Parathyroid adenoma (tissue), 2 donors: ENCODE results near the gene RANBP3.

Experiments used
- H2AFZ ChIP-seq: fragments of 300-600 bp; sonication (generic); one replicate; pipeline ENCODE4 v1.7.0; 2017; ENCODE audit warnings: antibody characterized with exemption, mild to moderate bottlenecking
- H3K27ac ChIP-seq: fragments of 300-600 bp; sonication (generic); one replicate; pipeline ENCODE4 v1.7.0; 2017
- H3K27me3 ChIP-seq: fragments of 300-600 bp; sonication (generic); one replicate; pipeline ENCODE4 v1.7.0; 2017; ENCODE audit warnings: low read length; ENCODE audit not compliant: control insufficient read depth, insufficient read depth
- H3K36me3 ChIP-seq: fragments of 300-600 bp; sonication (generic); one replicate; pipeline ENCODE4 v1.7.0; 2017; ENCODE audit warnings: low read length; ENCODE audit not compliant: control insufficient read depth, insufficient read depth
- H3K4me1 ChIP-seq: fragments of 300-600 bp; sonication (generic); one replicate; pipeline ENCODE4 v1.7.0; 2017; ENCODE audit warnings: control low read depth
- H3K4me2 ChIP-seq: fragments of 300-600 bp; sonication (generic); one replicate; pipeline ENCODE4 v1.7.0; 2017; ENCODE audit warnings: low read length
- H3K4me3 ChIP-seq: fragments of 300-600 bp; sonication (generic); one replicate; pipeline ENCODE4 v1.7.0; 2017; ENCODE audit warnings: low read depth, low read length
- H3K79me2 ChIP-seq: fragments of 300-600 bp; sonication (generic); one replicate; pipeline ENCODE4 v1.7.0; 2017; ENCODE audit warnings: control low read depth
- H3K9ac ChIP-seq: fragments of 300-600 bp; sonication (generic); one replicate; pipeline ENCODE4 v1.7.0; 2017; ENCODE audit warnings: mild to moderate bottlenecking
- H3K9me3 ChIP-seq: fragments of 300-600 bp; sonication (generic); one replicate; pipeline ENCODE4 v1.7.0; 2017; ENCODE audit warnings: low read length; ENCODE audit not compliant: control insufficient read depth
- TF ChIP-seq, protein P1 (sequence below): fragments of 300-600 bp; sonication (generic); IDR thresholded peaks from one replicate; pipeline ENCODE4 v1.7.0; 2017; ENCODE audit warnings: antibody characterized with exemption, mild to moderate bottlenecking
- donor health status: primary hyperparathyroidism.

RANBP3 gene

DNA sequence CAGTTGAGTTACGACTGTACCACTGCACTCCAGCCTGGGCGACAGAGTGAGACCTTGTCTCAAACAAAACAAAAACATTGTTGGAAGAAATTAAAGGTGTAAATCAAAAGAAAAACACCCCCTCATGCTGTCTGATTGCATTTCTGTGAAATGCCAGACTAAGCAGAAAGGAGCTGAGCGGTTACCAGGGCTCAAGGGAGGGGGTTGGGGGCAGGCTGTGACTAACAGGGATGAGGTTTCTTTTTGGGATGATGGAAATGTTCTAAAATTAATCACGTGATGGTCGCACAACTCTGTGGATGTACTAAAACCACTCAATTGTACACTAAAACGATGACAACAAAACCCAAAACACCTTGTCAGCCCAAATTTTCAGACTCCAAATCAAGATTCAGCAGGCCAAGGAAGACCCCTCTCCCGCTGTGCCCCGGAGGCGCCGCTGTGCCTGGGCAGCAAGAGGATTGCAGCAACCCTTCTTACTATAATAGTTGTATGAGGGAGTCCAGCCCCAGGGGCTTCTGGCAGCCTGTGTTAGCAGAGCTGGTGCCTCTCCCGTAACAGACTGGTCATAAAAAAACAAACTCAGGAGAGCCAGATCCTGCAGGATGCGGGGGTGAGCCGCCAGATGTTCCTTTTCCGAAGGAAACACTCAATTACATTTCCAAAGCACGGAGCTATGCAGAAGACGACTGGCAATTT is 43.0 kb downstream of the RANBP3 start:
- TF ChIP-seq, protein P1, sequence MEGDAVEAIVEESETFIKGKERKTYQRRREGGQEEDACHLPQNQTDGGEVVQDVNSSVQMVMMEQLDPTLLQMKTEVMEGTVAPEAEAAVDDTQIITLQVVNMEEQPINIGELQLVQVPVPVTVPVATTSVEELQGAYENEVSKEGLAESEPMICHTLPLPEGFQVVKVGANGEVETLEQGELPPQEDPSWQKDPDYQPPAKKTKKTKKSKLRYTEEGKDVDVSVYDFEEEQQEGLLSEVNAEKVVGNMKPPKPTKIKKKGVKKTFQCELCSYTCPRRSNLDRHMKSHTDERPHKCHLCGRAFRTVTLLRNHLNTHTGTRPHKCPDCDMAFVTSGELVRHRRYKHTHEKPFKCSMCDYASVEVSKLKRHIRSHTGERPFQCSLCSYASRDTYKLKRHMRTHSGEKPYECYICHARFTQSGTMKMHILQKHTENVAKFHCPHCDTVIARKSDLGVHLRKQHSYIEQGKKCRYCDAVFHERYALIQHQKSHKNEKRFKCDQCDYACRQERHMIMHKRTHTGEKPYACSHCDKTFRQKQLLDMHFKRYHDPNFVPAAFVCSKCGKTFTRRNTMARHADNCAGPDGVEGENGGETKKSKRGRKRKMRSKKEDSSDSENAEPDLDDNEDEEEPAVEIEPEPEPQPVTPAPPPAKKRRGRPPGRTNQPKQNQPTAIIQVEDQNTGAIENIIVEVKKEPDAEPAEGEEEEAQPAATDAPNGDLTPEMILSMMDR, result no peak
- peaks cover 29% of the 10 kb centered on the region for H3K79me2 ChIP-seq
- H3K27ac ChIP-seq, result no peak overlapping the region
- no peak overlapping the region for H2AFZ ChIP-seq
- H3K9ac ChIP-seq, result no peak overlapping the region
- no peaks in the 10 kb centered on the region for H3K27me3 ChIP-seq
- H3K4me1 ChIP-seq, result no peaks in the 10 kb centered on the region
- H3K9me3 ChIP-seq, result no peaks in the 10 kb centered on the region
- no peaks in the 10 kb centered on the region for H3K36me3 ChIP-seq
- no peak overlapping the region for H3K4me3 ChIP-seq
- no peak overlapping the region for H3K4me2 ChIP-seq

DNA sequence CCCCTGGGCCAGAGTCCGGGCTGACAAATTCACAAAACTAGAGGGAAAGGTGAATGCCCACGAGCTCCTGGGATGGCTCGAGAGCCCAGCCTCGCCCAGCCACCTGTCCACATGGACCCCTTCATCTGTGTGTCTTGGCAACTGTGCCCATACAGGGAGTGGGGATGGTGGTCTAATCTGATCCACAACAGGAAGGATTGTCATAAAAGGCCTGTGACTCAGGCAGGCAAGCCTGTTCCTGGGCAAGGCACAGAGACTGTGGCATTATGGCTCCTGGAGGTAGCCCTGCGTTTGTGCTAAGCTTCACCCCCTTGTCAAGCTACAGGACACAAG is 43.9 kb downstream of the RANBP3 start:
- no peak overlapping the region for H3K27ac ChIP-seq
- TF ChIP-seq, protein P1, result no peak
- H3K9ac ChIP-seq, result no peak overlapping the region
- H3K79me2 ChIP-seq, result peaks cover 24% of the 10 kb centered on the region
- no peak overlapping the region for H3K4me2 ChIP-seq
- no peak overlapping the region for H2AFZ ChIP-seq
- no peaks in the 10 kb centered on the region for H3K27me3 ChIP-seq
- no peaks in the 10 kb centered on the region for H3K36me3 ChIP-seq
- H3K4me1 ChIP-seq, result no peaks in the 10 kb centered on the region
- H3K9me3 ChIP-seq, result no peaks in the 10 kb centered on the region
- H3K4me3 ChIP-seq, result no peak overlapping the region

DNA sequence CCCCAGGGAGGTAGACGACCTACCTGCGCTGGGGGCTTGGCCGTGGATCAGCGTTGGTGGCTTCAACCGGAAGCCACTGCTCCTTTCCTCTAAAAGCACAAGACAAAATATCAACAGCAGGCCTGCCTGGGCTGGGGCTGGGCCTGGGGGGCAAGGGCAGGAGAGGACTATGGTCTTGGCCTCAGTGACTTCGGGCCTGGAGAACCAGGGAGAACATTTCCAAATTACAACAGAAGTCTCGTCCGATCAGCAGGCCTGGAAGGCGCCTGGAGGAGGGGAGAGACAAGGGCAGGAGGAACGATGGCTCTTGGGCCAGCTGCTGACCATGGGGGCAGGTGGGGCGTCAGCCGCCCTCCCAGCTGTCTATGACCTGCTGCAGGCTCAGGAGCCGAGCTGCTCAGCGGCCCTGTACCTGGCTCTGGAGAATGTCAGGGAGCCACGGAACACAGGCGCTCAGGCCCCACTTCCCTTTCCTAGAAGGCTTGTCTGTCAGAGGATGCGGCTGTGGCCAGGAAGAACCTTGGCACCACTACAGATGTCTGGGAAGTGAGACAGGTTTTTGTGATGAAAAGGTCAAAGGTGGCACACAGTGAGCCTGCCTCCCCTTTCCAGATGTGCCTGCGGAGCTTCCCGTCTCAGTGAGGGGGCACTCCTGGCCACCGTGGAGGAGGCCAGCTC is 44.4 kb downstream of the RANBP3 start:
- Histone ChIP-seq H3K9me3 (no peaks in the 10 kb centered on the region), H3K79me2 (peaks cover 21% of the 10 kb centered on the region), H2AFZ (no peak overlapping the region), H3K27ac (no peak overlapping the region), H3K4me3 (no peak overlapping the region), H3K4me2 (no peak overlapping the region), H3K36me3 (no peaks in the 10 kb centered on the region), H3K9ac (no peak overlapping the region), H3K4me1 (no peaks in the 10 kb centered on the region), H3K27me3 (no peaks in the 10 kb centered on the region)
- TF ChIP-seq, protein P1, result no peak

DNA sequence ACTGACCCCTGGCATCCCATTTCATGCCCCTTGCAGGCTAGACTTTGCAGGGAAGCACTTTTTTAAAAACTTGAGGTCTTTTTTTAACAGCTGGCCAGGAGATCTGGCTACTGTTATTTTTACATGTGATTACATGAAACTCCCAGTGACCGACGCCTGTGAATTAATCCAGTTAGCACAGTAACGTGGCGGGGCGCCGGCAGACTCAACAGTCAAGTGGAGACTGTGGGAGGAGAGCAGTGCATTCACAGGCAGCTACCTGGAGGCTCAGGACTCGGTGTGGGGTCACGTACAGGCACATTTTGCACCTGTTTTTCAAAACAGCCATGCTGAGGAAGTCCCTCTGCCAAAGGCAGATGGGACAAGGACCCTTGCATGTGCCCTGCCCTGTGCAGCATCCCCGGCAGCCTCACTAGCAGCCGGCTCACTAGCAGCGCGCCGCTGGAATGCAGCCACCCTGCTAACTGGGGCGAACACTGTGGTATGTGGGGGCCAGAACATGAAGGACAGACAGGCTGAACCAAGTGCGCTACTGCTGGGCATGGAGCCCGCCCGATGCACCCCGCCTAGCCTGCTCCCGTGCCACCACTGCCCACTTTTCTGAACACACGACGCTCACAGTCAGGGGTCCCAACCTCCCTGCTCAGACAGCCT is 45.2 kb downstream of the RANBP3 start:
- Histone ChIP-seq H3K4me1 (no peaks in the 10 kb centered on the region), H3K36me3 (no peaks in the 10 kb centered on the region), H3K9ac (no peak overlapping the region), H3K27me3 (no peaks in the 10 kb centered on the region), H3K27ac (no peak overlapping the region), H2AFZ (no peak overlapping the region), H3K4me3 (no peak overlapping the region), H3K9me3 (no peaks in the 10 kb centered on the region), H3K4me2 (no peak overlapping the region), H3K79me2 (peaks cover 21% of the 10 kb centered on the region)
- TF ChIP-seq, protein P1, result no peak
